GM18505 (cell line): ENCODE measurements around the gene C1orf74.

Source experiments
- ATAC-seq: cut with Tn5 transposase; IDR thresholded peaks from one replicate; pipeline ENCODE4 v1.9.1; 2021; ENCODE audit not compliant: unreplicated experiment
- POLR2A ChIP-seq: IDR thresholded peaks from 4 replicates; pipeline ENCODE4 v1.6.1; 2011; ENCODE audit warnings: borderline replicate concordance; ENCODE audit not compliant: insufficient read depth, insufficient read length; ENCODE audit errors: extremely low read depth

The C1orf74 gene

DNA sequence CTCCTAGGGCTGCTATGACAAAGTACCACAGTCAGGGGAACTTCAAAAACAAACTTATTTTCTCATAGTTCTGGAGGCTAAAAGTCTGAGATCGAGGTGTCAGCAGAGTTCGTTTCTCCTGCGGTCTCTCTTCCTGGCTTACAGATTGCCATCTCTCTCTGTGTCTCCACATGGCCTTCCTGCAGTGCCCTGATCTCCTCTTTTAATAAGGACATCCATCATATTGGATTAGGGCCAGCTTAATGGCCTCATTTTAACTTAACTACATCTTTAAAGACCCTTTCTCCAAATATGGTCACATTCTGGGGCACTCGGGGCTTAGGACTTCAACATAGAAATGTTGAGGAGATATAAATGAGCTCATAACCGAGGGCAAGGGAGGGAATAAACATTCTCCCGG is 12.2 kb downstream of the C1orf74 start:
- TF ChIP-seq POLR2A, result no peak
- no peak for ATAC-seq

DNA sequence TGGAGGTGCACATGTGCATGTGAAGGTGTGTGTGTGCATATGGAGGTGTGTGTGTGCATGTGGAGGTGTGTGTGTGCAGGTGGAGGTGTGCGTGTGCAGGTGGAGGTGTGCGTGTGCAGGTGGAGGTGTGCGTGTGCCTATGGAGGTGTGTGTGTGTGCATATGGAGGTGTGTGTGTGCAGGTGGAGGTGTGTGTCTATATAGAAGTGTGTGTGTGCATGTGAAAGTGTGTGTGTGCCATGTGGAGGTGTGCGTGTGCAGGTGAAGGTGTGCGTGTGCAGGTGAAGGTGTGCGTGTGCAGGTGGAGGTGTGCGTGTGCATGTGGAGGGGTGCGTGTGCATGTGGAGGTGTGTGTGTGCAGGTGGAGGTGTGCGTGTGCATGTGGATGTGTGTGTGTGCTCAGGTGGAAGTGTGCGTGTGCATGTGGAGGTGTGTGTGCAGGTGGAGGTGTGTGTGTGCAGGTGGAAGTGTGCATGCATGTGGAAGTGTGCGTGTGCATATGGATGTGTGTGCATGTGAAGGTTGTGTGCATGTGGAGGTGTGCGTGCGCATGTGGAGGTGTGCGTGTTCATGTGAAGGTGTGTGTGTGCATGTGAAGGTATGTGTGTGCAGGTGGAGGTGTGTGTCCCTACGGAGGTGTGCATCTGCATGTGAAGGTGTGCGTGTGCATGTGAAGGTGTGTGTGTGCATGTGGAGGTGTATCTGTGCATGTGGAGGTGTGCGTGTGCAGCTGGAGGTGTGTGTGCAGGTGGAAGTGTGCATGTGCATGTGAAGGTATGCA is 13.5 kb downstream of the C1orf74 start:
- ATAC-seq, result no peak
- TF ChIP-seq POLR2A, result no peak

DNA sequence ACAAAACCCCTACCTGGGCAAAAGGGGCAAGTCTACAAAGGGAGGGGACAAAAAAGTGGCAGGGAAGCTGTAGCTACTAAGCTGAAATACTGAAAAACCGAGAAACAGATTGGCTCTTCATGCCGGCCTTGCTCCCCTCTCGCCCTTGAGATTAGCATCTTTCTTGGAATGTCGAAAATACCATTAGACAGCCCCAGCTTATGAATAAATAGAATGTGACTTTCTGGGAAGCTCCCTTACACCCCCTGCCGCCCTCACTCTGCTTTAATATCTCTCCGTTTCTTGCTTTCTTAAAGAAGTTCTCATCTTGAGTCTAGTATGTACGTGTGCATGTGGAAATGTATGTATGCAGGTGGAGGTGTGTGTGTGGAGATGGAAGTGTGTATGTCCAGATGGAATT is 14.4 kb downstream of the C1orf74 start:
- no peak for TF ChIP-seq POLR2A

DNA sequence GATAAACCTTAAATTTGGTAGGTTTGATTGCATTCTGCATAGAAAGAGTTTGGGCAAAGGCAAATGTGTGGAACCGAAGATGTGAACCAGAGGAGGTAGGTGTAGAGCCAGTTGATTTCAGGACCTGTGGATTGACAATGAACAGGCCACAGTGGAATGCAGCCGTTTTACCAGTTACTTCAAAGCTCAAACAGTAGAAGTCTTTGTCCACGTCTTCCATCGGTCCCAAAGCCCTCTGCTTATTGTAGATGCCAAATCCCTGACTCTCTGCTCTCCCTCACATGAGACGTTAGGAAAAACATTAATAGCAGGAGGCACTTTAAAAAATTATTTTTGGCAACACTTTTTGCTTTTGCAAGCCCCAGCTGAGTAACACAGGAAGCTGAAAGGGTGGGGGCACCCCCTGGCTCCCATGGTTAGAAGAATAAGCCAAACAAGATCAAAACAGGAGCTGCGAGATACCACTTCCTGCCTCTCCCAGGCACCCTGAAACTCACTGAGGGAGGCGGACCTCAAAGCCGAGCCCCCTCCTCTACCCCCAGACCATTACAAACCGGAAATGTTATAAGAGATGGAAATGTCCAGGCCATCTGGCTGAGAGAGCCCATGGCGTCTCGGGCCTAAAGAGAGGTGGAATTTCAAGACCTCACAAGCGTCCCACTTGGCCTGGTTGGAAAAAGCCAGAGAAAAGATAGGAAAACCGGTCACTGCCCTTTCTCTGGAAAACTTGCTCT is 15.0 kb downstream of the C1orf74 start:
- peak; percentile 74 for ATAC-seq
- no peak for TF ChIP-seq POLR2A

More for the DNA sequence above, 14.4 kb downstream of the C1orf74 start:
- no peak for ATAC-seq

DNA sequence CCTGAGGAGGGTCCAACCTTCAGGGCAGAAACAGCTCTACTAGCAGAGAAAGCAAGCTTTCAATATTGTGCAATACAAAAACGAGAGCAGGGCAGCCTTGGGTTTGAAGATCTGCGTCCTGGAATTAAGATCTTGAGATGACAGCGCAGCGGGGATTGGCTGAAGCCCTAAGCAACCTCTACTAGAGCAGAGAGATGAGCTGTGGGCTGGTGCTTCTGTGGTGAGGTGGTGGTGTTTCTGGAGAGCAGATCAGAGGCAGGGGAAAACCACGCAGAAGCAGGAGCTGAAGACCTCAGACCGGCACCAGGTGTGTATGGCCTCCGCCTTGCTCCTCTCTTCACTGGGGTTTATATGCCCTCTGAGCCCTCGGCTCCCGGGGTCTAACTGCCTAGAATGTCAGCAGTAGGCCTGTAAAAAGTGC is 16.0 kb downstream of the C1orf74 start:
- ATAC-seq, result peak; percentile 79
- TF ChIP-seq POLR2A, result peak; percentile 90

DNA sequence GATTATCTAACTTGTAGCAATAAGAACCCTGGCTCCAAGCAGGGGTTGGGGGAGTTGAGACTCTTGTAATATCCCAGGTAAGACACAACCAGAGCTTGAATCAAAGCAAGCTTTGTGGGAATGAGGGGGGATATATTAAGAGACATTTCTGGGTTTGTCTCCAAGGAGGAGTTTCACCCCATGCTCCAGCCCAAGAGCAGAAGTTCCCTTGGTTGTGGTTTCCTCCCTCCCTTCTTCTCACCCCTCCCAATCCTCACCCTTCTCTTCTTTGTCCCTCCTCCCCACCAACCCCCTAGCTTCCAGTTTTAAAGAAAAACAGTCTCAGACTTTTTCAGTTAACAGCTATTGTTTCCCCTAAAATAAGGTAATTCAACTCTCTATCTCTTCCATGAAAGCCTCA is 16.7 kb downstream of the C1orf74 start:
- no peak for TF ChIP-seq POLR2A
- ATAC-seq, result no peak

DNA sequence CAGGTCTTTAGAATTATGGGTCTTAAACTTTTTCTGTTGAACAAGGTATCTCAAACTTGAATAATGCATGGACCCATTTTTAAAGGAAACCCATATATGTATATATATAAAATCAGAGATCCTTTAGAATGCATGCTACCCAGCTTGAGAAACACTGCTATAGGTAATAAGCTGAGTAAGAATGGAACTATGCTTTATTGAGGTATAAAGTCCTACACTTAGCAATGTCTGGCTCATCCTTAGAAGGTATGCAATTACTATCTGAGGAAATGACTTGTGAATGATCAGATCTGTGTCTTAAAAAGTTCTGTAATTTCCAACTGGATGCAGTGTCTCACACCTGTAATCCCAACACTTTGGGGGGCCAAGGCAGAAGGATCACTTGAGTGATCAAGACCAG is 17.3 kb downstream of the C1orf74 start:
- no peak for TF ChIP-seq POLR2A
- no peak for ATAC-seq

DNA sequence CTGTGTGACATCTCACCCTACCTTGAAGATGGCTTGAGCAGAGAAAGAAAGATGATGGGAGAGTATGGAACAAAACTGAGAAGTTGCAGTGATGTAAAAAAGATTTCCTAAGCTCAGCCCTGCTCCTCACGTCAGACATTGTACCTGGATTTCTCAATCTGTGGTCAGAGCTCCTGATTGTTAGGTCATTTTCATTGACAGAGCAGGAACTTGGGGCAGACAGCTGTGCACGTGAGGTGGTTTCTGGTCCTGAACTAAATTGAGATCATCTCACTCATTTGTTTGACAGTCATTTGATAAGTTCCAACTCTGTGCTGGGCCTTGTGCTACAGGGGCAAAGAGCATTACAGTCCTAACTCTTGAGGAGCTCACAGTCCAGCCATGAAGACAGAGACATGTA is 18.3 kb downstream of the C1orf74 start:
- TF ChIP-seq POLR2A, result no peak
- ATAC-seq, result no peak

DNA sequence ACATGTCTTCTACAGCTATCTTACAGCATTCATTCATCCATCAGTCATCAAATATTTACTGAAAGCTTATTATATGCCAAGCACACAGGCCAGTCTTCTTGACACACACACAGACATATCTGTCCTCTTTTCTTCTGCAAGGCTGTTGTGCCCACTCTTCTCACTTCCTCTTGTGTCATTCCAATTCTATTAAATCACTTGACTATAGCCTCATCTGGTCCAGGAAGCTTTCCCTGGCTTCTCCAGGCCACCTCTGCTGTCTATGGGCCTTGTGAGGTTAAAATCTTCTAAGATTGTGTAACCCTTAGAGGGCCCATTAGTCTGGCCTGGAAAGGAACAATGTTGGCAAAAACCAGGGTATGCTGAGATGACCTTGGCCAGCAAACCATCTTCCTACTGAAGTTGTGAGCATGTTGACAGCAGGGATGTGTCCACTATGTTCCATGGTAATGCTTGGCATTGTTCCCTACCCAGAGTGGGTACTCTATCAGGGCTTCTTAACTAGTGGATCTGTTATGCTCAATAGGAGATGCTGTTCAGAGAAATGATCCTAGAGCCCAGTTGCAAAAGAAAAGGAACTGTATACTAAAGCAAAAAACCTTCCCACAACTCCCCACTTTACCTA is 23.2 kb downstream of the C1orf74 start:
- ATAC-seq, result no peak
- TF ChIP-seq POLR2A, result no peak

DNA sequence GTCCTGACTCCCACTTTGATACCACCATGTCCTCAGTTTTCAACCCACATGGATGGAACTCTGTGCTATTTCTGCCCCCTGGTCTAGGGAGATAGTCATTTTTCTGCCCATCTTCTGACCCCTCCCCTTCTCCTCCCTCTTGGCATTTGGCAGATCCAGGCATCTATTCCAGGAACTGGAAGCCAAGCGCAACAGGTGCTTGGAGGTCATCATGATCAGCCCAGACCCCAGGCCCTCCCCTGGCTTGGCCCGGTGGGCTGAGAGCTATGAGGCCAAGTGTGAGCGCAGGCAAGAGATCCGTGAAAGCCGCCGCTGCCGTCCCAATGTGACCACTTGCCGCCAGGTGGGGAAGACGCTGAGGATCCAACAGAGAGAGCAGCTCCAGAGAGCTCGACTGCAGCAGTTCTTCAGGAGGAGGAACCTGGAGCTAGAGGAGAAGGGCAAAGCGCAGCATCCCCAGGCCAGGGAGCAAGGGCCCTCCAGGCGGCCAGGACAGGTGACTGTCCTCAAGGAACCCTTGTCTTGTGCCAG is 24.5 kb downstream of the C1orf74 start:
- no peak for TF ChIP-seq POLR2A
- no peak for ATAC-seq

DNA sequence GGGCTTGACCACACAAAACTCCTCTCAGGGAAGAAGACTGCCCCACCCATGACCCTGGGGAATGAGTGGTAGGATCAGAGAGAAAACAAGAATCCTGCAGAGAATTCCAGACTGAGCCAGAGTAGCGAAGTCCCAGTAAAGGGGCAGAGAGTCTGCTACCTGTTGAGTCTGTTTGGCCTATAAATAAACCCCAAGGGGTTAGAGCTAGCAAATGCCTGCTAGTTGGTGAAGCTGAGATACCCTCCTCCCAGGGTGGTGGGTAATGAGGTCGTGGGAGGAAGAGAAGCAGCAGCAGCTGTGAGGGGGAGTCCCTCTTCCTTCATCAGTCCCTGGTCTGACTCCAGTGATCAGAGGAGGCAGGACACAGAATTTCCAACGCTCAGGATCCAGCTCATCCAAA is 26.0 kb downstream of the C1orf74 start:
- TF ChIP-seq POLR2A, result no peak
- no peak for ATAC-seq

DNA sequence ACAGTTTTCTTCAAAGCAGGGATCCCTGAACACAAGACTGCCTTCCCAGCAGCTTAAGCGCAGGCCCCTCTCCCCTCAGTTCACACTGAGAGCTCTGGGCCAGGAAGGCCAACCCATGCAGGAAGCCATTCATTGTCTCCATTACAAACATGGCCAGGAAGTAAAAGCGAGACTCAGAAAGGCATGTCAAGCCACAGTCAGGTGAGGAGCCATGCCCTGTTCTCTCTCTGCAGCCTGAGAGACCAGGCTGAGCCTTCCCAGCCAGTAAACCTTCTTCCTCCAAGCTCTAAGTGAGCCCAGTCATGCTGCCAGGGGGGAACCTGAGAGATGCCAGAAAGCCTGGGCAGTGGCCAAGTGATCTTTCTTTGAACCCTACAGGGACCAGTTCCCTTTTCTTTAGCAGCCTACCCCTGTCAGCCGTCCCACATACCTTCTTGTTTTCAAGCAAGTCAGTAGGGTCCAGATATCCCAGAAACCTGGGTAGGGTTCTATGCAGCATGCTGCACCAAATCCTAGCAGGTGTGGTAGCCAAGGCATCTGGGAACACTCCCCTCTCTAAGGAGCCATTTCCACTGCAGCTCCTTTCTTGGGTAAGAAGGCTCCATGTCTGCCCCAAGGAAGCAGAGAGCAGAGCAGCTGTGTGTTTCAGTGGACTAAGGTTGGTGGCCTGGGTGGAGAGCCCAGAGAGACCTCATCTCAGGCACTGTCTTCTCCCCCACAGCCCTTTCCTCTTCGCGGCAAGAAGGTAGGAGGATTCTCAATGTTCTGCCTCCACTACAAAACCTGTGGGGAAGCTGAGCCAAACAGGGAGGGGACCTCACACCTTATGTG is 27.5 kb downstream of the C1orf74 start:
- ATAC-seq, result peak; percentile 25
- TF ChIP-seq POLR2A, result peak; percentile 75
